ENCODE results near the gene SDHAF2.
A peak's percentile ranks its signal among the peaks of the same experiment; 100 is the strongest.

SDHAF2 gene

GRCh38 chr11:61488651-61489291, 58.8 kb downstream of the SDHAF2 start:
- DNase-seq (ENCODE audit: insufficient read length, low spot score) (no peak), FAIRE-seq (no peak)
- TF ChIP-seq, protein P1, sequence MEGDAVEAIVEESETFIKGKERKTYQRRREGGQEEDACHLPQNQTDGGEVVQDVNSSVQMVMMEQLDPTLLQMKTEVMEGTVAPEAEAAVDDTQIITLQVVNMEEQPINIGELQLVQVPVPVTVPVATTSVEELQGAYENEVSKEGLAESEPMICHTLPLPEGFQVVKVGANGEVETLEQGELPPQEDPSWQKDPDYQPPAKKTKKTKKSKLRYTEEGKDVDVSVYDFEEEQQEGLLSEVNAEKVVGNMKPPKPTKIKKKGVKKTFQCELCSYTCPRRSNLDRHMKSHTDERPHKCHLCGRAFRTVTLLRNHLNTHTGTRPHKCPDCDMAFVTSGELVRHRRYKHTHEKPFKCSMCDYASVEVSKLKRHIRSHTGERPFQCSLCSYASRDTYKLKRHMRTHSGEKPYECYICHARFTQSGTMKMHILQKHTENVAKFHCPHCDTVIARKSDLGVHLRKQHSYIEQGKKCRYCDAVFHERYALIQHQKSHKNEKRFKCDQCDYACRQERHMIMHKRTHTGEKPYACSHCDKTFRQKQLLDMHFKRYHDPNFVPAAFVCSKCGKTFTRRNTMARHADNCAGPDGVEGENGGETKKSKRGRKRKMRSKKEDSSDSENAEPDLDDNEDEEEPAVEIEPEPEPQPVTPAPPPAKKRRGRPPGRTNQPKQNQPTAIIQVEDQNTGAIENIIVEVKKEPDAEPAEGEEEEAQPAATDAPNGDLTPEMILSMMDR (IDR thresholded peaks at IDR 0.05; ENCODE audit: insufficient read depth, missing control alignments): no peak

- no peak for FAIRE-seq
- DNase-seq (ENCODE audit: insufficient read length, low spot score): no peak
- TF ChIP-seq, protein P1 (IDR thresholded peaks at IDR 0.05; ENCODE audit: insufficient read depth, missing control alignments): no peak
Measured at GRCh38 chr11:61489833-61490721, 60.2 kb downstream of the SDHAF2 start.

DNA sequence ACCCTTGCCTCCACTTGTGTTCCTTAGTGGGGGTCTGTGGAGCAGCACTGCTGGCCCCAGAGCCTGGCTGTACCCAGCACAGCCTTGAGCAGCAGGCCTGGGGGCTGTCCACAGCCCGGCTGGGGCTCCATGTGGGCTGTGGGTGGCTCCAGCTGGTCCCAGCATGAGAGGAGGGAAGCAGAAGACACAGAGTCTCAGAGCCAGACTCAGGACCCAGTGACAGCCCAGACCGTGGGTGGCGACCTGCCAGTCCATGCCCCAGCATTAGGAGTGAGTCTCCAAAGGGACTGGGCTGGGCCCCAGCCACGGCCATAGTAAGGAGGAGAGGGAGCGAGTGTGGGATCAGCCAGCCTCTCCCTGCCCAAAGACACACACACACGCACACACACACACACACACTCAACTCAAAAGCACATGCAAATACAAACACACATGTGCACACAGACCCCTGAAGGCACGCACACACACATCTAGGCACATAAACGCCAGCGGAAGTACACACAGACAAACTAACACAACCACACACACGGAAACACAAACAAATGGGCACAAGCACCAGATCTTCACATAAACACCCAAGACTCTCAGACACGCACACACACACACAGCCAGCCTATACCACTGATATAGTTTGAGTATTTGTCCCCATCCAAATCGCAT, 61.9 kb downstream of the SDHAF2 start:
- TF ChIP-seq, protein P1 (IDR thresholded peaks at IDR 0.05; ENCODE audit: insufficient read depth, missing control alignments): no peak
- no peak for FAIRE-seq
- no peak for DNase-seq (ENCODE audit: insufficient read length, low spot score)

- FAIRE-seq: no peak
- TF ChIP-seq, protein P1 (IDR thresholded peaks at IDR 0.05; ENCODE audit: insufficient read depth, missing control alignments): no peak
Measured at GRCh38 chr11:61494381-61494961, 64.5 kb downstream of the SDHAF2 start.

DNA sequence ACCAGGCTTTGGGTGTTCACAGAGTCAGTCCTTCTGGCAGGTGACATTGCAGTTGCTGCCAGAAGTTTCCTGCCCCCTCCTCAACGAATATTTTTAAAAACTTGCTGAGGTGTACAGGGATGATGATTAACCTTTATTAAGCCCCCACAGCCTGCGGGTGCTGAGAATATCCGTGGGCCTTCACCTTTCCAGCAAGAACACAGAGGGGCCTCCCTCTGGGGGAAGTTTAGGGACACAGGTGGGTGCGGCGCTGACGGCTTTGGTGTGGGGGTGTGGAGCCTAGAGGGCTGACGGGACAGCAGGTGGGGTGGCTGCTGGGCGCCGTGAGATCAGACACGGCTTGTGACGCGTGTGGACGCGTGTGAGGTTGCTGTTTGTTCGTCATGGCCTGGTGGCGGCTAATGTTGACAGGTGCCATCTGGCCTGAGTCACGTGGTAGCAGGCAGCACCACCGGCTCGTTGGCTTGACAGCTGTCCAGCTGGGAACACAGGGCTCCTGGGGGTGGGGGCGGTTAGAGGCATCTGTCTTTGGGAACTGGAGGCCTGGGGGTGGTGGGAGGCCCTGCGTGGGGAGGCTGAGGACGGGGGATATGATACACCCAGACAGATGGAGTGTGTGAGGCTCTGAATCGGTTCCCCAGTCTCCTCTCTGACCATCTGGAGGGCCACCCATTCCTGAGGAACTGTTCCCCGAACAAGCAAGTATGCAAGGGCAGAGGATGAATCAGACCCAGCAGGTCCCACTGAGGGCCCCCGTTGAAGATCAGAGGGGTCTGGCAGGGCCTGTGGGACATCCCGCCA, 66.1 kb downstream of the SDHAF2 start:
- FAIRE-seq (peak; percentile 78), DNase-seq (ENCODE audit: insufficient read length, low spot score) (peak; percentile 86)
- TF ChIP-seq, protein P1 (IDR thresholded peaks at IDR 0.05; ENCODE audit: insufficient read depth, missing control alignments): no peak

More at GRCh38 chr11:61494381-61494961, 64.5 kb downstream of the SDHAF2 start:
- no peak for DNase-seq (ENCODE audit: insufficient read length, low spot score)

Measured in D721Med (cell line).